Activated naive CD8-positive, alpha-beta T cell (primary cell): ENCODE results near the gene FOXR1.
"Not testable (repeated sequence)": the region's sequence is repeated elsewhere in the genome, so short reads cannot be mapped to it uniquely, and the experiment has no call there.

Source experiments
- H3K27ac Mint-ChIP-seq: one replicate; pipeline ENCODE4 v1.8.0; 2021; ENCODE audit warnings: mixed read lengths
- H3K27me3 Mint-ChIP-seq: one replicate; pipeline ENCODE4 v1.8.0; 2021; ENCODE audit warnings: mixed read lengths
- H3K36me3 Mint-ChIP-seq: one replicate; pipeline ENCODE4 v1.8.0; 2021; ENCODE audit warnings: mixed read lengths
- H3K4me1 Mint-ChIP-seq: one replicate; pipeline ENCODE4 v1.8.0; 2021; ENCODE audit warnings: low read depth, mixed read lengths
- H3K4me3 Mint-ChIP-seq: one replicate; pipeline ENCODE4 v1.8.0; 2021; ENCODE audit warnings: mild to moderate bottlenecking, mixed read lengths
- H3K9me3 Mint-ChIP-seq: one replicate; pipeline ENCODE4 v1.8.0; 2021; ENCODE audit warnings: low read depth, mixed read lengths

Gene FOXR1

DNA sequence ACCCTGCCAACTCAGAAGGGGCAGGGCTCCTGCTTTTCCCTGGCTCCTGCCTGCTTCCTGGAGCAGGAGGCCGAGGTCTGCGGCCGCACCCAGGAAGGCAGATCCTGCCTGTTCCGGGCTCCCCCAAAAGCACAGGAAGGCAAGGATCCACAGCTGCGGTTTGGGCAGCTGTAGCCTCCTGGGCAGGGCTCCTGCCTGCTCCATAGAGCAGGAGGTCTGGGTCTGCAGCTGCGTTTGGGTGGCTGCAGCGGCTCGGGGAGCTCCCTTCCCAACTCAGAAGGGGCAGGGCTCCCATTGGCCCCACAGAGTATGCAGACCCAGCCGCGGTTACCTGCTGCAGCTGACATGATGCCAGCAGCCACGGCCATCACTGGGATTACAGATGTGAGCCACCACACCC lies 10.0 kb upstream of the FOXR1 start:
- no peaks in the 10 kb centered on the region for H3K36me3 Mint-ChIP-seq
- no peaks in the 10 kb centered on the region for H3K27me3 Mint-ChIP-seq
- H3K4me1 Mint-ChIP-seq, result peaks cover 4% of the 10 kb centered on the region
- no peak overlapping the region for H3K4me3 Mint-ChIP-seq
- H3K9me3 Mint-ChIP-seq, result no peaks in the 10 kb centered on the region
- no peak overlapping the region for H3K27ac Mint-ChIP-seq

DNA sequence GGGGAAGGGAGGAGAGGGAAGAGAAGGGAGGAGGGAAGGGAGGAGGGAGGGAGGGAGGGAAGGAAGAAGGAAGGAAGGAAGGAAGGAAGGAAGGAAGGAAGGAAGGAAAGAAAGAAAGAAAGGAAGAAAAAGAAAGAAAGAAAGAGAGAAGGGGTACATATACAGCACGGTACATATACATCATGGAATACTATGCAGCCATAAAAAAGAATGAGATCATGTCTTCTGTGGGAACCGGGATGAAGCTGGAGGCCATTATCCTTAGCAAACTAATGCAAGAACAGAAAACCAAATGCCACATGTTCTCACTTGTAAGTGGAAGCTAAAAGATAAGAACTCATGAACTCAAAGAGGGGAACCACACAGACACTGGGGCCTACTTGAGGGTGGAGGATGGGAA lies 2.1 kb upstream of the FOXR1 start:
- not testable (repeated sequence) for H3K36me3 Mint-ChIP-seq, H3K4me3 Mint-ChIP-seq, H3K9me3 Mint-ChIP-seq, H3K4me1 Mint-ChIP-seq, H3K27ac Mint-ChIP-seq
- peaks cover 11% of the 10 kb centered on the region for H3K27me3 Mint-ChIP-seq

DNA sequence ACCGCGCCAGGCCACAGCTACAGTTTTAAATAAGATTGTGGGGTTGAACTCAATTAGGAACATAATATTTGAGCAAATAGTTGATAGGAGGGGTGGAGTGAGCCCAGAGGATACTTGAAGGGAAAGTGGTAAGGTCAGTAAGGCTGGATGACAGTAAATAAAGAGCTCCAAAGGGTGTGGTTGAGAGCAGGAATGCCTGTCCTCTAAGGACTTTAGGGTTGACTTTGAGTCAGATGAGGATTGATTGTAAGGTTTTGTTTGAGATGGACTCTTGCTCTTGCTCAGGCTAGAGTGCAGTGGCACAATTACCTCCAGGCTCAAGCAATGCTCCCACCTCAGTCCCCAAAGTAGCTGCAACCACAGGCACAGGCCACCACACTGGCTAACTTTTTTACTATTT lies 2.4 kb downstream of the FOXR1 start:
- no peaks in the 10 kb centered on the region for H3K4me1 Mint-ChIP-seq
- no peaks in the 10 kb centered on the region for H3K36me3 Mint-ChIP-seq
- no peak overlapping the region for H3K27ac Mint-ChIP-seq
- peaks cover 16% of the 10 kb centered on the region for H3K27me3 Mint-ChIP-seq
- H3K9me3 Mint-ChIP-seq, result no peaks in the 10 kb centered on the region
- no peak overlapping the region for H3K4me3 Mint-ChIP-seq

DNA sequence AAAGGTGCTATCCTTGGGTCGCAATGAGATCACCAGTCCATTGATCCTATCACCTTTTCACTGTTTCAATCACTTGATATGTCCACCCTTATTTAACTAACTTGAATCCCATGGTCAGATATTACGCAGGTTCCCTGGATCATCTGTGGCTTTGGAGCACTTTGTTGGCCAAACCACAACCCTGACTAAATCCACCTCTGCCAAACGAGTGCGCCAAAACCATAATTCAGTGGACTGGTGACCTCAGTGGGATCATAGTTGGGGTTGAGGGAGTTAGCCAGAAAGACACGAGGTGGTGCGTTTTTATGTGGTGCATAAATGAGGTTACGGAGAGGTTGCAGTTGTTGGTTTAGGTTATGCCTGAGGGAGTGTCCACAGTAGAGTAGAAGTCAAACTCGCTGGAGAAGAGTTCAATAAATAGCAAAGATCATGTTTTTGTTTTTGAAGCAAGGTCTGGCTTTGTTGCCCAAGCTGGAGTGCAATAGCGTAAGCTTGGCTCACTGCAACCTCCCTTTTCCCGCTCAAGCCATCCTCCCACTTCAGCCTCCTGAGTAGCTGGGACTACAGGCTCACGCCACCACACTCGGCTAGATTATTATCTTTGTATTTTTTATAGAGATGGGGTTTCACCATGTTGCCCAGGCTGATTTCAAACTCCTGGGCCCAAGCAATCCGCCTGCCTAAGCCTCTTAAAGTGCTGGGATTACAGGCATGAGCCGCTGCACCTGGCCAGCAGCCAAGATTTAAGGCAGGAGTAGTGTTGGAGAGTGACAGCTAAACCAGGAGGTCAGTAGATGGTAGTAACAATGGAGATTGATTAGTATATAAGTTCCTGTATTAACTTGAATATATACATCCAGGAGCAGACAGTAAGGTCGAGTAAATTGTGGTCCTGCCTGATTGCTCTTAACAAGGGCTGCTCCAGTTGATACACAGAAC lies 4.5 kb downstream of the FOXR1 start:
- Mint-ChIP-seq H3K27me3 (peaks cover 14% of the 10 kb centered on the region), H3K9me3 (no peaks in the 10 kb centered on the region), H3K27ac (no peak overlapping the region), H3K4me1 (no peaks in the 10 kb centered on the region), H3K36me3 (no peaks in the 10 kb centered on the region), H3K4me3 (no peak overlapping the region)

DNA sequence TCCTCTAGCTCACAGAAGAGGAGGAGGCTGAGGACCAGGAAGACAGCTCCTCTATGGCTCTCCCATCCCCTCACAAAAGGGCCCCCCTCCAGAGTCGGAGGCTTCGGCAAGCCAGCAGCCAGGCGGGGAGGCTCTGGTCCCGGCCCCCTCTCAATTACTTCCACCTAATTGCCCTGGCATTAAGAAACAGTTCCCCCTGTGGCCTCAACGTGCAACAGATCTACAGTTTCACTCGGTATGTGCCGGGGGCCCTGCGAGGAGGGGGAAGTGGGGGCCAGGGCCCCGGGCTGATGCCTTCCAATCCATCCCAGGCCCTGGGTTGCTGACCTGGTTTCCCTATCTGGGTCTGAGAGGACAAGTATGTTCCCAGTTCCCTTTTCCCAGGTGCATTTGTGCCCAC lies 7.9 kb downstream of the FOXR1 start:
- Mint-ChIP-seq H3K9me3 (no peaks in the 10 kb centered on the region), H3K27ac (no peak overlapping the region), H3K4me3 (no peak overlapping the region), H3K36me3 (no peaks in the 10 kb centered on the region), H3K4me1 (no peaks in the 10 kb centered on the region), H3K27me3 (peaks cover 7% of the 10 kb centered on the region)

DNA sequence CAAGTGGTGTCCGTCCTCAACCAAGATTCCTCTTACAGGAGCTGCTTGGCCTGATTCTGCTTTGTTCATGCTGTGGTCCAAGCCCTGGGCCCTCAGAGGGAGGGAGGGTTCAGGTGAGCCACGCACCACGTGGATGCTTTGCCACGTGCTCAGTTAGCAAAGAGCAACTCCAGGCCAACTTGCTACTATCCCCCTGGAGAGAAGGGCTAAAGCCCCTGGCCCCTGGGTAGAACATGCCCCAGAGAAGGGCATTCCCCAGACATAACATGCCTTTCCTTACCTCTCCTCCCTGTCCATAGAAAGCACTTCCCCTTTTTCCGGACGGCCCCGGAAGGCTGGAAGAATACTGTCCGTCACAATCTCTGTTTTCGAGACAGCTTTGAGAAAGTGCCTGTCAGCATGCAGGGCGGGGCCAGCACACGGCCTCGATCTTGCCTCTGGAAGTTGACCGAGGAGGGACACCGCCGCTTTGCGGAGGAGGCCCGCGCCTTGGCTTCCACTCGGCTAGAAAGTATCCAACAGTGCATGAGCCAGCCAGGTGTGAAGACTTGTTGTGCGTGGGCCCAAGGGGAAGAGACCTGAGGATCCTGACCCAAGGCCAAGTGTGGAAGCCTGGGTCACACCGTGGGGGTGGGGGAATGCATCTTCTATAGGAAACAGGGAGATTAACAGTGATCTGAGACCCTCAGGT lies 8.8 kb downstream of the FOXR1 start:
- Mint-ChIP-seq H3K4me3 (no peak overlapping the region), H3K4me1 (no peaks in the 10 kb centered on the region), H3K27me3 (peaks cover 1% of the 10 kb centered on the region), H3K36me3 (no peaks in the 10 kb centered on the region), H3K27ac (no peak overlapping the region), H3K9me3 (no peaks in the 10 kb centered on the region)

DNA sequence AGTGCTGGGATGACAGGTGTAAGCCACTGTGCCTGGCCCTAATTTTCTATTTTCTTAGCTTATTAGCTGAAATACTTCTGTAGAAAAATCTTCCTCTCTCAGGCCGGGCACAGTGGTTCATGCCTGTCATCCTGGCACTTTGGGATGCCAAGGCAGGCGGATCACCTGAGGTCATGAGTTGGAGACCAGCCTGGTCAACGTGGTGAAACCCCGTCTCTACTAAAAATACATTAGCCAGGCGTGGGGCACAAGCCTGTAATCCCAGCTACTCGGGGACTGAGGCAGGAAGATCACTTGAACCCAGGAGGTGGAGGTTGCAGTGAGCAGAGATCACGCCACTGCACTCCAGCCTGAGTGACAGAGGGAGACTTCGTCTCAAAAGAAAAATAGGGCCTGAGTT lies 12.8 kb downstream of the FOXR1 start:
- H3K36me3 Mint-ChIP-seq, H3K9me3 Mint-ChIP-seq, H3K4me3 Mint-ChIP-seq, H3K4me1 Mint-ChIP-seq, H3K27ac Mint-ChIP-seq, H3K27me3 Mint-ChIP-seq: not testable (repeated sequence)

DNA sequence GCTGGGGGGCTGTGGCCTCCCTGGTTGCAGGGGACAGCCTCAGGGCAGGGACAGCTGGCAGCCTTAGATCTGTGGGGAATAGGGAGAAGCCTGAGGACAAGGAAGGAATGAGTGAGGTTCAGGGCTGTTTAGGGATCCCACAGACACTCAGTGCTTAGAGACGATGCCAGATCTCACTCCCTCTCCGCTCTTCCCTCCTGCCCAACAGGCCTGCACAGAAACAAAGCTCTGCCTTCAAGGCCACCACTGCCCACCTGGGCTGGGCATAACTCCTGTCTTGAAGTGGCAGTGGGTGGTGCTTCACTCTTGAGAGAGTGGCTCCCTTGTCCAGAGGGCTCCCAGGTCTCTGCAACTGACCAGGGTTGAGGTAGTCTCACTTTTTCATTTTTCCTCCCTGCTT lies 13.3 kb downstream of the FOXR1 start:
- Mint-ChIP-seq H3K27ac (no peak overlapping the region), H3K9me3 (no peaks in the 10 kb centered on the region), H3K4me1 (no peaks in the 10 kb centered on the region), H3K36me3 (no peaks in the 10 kb centered on the region), H3K27me3 (no peaks in the 10 kb centered on the region), H3K4me3 (no peak overlapping the region)

DNA sequence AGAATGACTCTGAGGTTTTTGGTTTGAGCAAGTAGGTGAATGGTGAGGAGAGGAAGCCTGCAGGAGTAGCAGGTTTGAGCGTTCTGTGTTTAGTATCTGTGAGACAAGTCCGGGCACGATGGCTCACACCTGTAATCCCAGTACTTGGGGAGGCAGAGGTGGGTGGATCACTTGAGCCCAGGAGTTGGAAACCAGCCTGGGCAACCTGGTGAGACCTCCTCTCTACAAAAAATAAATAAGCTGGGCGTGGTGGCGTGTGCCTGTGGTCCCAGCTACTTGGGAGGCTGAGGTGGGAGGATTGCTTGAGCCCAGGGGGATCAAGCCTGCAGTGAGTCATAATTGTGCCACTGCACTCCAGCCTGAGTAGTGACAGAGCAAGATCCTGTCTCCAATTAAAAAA lies 16.7 kb downstream of the FOXR1 start:
- Mint-ChIP-seq H3K27me3 (no peaks in the 10 kb centered on the region), H3K4me3 (no peak overlapping the region), H3K4me1 (no peaks in the 10 kb centered on the region), H3K36me3 (no peaks in the 10 kb centered on the region), H3K27ac (no peak overlapping the region), H3K9me3 (no peaks in the 10 kb centered on the region)

DNA sequence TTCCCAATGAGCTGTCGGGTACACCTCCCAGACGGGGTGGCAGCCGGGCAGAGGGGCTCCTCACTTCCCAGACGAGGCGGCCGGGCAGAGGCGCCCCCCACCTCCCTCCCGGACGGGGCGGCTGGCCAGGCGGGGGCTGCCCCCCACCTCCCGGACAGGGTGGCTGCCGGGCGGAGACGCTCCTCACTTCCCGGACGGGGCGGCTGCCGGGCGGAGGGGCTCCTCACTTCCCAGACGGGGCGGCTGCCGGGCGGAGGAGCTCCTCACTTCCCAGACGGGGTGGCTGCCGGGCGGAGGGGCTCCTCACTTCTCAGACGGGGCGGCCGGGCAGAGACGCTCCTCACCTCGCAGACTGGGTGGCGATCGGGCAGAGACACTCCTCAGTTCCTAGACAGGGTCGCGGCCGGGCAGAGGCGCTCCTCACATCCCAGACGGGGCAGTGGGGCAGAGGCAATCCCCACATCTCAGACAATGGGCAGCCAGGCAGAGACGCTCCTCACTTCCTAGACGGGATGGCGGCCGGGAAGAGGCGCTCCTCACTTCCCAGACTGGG lies 20.0 kb downstream of the FOXR1 start:
- not testable (repeated sequence) for H3K36me3 Mint-ChIP-seq, H3K27ac Mint-ChIP-seq, H3K4me1 Mint-ChIP-seq, H3K4me3 Mint-ChIP-seq, H3K27me3 Mint-ChIP-seq, H3K9me3 Mint-ChIP-seq

DNA sequence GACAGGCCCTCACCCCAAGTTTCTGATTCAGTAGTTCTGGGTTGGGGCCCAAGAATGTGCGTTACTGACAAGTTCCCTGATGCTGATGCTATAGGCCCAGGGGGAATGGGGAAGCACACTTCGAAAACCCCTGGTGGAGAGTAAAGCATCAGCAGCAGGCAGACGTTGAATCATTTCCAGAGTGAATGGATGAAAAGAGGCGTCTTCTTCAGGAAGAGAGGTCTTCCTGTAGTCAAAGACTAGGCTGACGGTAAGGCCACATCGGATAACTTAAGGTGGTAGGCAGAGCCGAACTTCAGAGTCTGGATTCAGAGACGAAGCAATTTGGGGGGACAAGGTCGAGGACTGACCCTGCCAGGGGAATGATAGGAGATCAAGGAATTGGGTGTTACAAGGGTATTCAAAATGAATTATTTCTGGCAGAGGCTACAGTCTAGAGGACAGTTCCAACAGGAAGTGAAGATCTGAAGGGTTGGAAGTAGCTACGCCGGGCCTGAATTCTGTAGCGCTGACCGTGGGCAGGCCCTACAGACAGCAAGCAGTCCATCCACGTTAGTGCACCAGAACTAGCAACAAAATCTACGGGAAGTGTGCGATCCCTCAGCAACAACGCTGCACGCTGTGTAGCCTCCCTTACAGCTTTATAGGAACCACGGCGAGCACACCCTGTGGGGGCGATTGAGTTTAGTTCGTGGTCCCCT lies 25.5 kb downstream of the FOXR1 start:
- Mint-ChIP-seq H3K4me1 (peaks cover 30% of the 10 kb centered on the region), H3K36me3 (peaks cover 2% of the 10 kb centered on the region), H3K27me3 (no peaks in the 10 kb centered on the region), H3K9me3 (no peaks in the 10 kb centered on the region), H3K27ac (peak overlapping the region; percentile 97), H3K4me3 (peak overlapping the region; percentile 95)

DNA sequence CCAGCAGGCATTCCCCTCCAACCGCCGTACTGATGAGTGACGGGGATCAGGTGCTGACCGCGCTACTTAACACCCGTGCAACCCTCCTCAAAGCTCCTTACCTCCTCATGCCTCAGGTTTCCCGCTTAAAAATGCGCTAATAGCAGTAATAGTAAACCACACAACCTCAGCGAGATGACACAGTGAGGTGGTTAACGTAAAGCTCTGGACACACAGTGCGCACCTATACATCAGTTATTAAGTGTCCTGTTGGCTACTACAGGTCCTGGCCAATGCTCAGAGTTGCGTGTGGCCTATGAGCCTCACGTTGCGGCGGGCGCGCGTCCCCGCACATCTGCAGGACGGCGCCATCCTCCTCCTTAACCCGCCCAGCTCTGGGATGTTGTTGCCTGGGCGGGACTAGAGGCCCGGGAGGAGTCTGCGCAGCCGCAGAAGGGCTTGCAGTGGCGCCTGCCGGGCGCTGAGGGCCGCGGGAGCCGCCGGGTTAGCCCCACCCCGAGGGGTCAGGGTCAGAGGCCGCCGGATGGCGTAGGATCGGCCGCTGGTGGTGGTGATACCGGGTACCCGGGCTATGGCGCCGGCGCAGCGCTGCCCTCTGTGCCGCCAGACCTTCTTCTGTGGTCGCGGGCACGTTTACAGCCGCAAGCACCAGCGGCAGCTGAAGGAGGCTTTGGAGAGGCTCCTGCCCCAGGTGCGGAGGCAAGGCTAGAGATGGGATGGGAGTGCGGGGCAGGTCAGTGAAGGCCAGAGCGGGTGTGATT lies 26.2 kb downstream of the FOXR1 start, which contains the start of gene CENATAC:
Gene CENATAC, plus strand, starts transcription at position 512 of the 761 bp plus-strand sequence. Its CDS starts 60 bp downstream, at position 572.
- Mint-ChIP-seq H3K27me3 (no peaks in the 10 kb centered on the region), H3K9me3 (no peaks in the 10 kb centered on the region), H3K27ac (peak within 1 kb of the TSS; percentile 97), H3K4me3 (peak within 1 kb of the TSS; percentile 95), H3K36me3 (peaks cover 2% of the 10 kb centered on the region), H3K4me1 (peaks cover 30% of the 10 kb centered on the region)

DNA sequence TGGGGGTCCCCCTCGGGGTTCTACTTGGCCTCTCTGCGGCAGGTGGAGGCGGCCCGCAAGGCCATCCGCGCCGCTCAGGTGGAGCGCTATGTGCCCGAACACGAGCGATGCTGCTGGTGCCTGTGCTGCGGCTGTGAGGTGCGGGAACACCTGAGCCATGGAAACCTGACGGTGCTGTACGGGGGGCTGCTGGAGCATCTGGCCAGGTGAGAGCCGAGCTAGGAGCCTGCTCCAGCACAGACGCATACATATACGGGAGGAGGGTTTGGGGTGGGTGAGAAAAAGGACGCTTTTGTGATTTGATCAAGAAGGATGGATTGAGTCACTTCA lies 26.8 kb downstream of the FOXR1 start:
- H3K4me1 Mint-ChIP-seq, result peaks cover 33% of the 10 kb centered on the region
- peak overlapping the region; percentile 97 for H3K27ac Mint-ChIP-seq
- peak overlapping the region; percentile 95 for H3K4me3 Mint-ChIP-seq
- H3K9me3 Mint-ChIP-seq, result no peaks in the 10 kb centered on the region
- no peaks in the 10 kb centered on the region for H3K27me3 Mint-ChIP-seq
- peaks cover 5% of the 10 kb centered on the region for H3K36me3 Mint-ChIP-seq

DNA sequence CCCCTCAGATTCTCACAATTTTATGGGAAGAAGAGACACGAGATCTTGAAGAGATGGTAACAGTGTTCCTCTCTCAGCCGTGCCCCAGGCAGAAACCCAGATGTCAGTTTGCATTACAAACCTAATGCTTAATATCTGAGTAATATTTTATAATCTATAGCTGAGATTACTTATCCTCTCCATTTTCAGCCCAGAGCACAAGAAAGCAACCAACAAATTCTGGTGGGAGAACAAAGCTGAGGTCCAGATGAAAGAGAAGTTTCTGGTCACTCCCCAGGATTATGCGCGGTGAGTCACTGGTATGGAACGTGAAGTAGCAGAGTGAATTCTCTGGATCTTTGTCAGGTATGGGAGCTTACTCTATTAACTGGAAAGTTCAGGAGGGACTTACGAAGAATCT lies 27.3 kb downstream of the FOXR1 start:
- Mint-ChIP-seq H3K9me3 (no peaks in the 10 kb centered on the region), H3K4me1 (peaks cover 33% of the 10 kb centered on the region), H3K27me3 (no peaks in the 10 kb centered on the region), H3K27ac (peak overlapping the region; percentile 97), H3K36me3 (peaks cover 5% of the 10 kb centered on the region), H3K4me3 (peak overlapping the region; percentile 95)
